ENCODE results near the gene GMPR2.
A peak's percentile ranks its signal among the peaks of the same experiment; 100 is the strongest.

Gene GMPR2

GRCh38 chr14:24233538-24233866, 773 bp downstream of the GMPR2 start:
- no peaks in the 10 kb centered on the region for H3K27me3 ChIP-seq (replicated peaks)
- H3K4me3 ChIP-seq (ENCODE audit: low read depth, low read length): peak overlapping the region; percentile 93
- TF ChIP-seq, protein P1, sequence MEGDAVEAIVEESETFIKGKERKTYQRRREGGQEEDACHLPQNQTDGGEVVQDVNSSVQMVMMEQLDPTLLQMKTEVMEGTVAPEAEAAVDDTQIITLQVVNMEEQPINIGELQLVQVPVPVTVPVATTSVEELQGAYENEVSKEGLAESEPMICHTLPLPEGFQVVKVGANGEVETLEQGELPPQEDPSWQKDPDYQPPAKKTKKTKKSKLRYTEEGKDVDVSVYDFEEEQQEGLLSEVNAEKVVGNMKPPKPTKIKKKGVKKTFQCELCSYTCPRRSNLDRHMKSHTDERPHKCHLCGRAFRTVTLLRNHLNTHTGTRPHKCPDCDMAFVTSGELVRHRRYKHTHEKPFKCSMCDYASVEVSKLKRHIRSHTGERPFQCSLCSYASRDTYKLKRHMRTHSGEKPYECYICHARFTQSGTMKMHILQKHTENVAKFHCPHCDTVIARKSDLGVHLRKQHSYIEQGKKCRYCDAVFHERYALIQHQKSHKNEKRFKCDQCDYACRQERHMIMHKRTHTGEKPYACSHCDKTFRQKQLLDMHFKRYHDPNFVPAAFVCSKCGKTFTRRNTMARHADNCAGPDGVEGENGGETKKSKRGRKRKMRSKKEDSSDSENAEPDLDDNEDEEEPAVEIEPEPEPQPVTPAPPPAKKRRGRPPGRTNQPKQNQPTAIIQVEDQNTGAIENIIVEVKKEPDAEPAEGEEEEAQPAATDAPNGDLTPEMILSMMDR (IDR thresholded peaks at IDR 0.05; ENCODE audit: low read depth, low read length, missing control alignments): no peak
- DNase-seq: no peak
- in situ Hi-C loops (cut with HindIII; ENCODE audit: low pct_ligation_motif_present, low sequenced_read_pairs): no loop called here
- H3K36me3 ChIP-seq (replicated peaks): peaks cover 31% of the 10 kb centered on the region
- no peak overlapping the region for H3K27ac ChIP-seq

DNA sequence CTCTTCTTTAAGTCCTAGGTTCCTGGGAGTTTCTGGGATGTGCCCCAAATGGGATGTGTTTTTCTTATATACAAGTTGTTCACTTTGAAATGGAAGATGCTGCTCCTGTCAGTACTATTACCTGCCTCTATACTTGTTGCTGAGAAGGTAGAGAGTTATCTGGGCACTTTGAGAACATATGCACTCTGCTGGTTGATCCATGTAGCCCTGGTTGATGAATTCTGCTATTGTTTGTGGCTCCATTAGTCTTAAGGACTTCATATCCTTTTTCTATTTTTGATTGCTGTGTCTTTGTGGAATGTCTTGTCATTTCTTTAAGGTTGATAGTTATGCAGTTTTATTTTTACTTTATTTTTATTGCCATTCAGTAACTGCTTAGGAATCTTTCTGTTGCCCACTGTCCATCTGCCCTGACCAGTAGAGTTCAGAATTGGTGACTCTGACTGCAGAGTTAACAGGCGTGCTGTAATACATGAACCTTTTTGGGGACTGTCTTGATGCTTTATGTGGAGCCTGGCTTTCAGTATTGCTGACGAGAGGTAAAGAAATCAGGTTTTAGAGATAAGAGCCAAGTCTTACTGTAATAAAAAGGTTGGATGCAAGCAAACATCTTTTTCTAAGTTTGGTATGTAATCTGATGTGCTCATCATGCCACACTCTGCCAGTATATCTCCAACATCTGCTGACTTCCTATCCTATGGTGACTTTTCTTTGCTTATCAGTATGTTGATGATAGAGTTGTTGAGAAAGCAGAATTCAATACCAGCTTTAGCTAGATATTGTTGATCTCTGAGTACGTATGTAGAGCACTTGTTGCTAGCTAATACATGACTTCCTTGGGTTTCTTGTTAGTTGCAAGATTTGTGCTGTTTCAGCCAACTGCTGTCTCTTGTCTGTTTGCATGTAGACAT, 1.6 kb downstream of the GMPR2 start:
- no peak for DNase-seq
- no peak overlapping the region for H3K4me3 ChIP-seq (ENCODE audit: low read depth, low read length)
- peaks cover 38% of the 10 kb centered on the region for H3K36me3 ChIP-seq (replicated peaks)
- in situ Hi-C loops (cut with HindIII; ENCODE audit: low pct_ligation_motif_present, low sequenced_read_pairs): no loop called here
- TF ChIP-seq, protein P1 (IDR thresholded peaks at IDR 0.05; ENCODE audit: low read depth, low read length, missing control alignments): no peak
- no peaks in the 10 kb centered on the region for H3K27me3 ChIP-seq (replicated peaks)
- no peak overlapping the region for H3K27ac ChIP-seq

DNA sequence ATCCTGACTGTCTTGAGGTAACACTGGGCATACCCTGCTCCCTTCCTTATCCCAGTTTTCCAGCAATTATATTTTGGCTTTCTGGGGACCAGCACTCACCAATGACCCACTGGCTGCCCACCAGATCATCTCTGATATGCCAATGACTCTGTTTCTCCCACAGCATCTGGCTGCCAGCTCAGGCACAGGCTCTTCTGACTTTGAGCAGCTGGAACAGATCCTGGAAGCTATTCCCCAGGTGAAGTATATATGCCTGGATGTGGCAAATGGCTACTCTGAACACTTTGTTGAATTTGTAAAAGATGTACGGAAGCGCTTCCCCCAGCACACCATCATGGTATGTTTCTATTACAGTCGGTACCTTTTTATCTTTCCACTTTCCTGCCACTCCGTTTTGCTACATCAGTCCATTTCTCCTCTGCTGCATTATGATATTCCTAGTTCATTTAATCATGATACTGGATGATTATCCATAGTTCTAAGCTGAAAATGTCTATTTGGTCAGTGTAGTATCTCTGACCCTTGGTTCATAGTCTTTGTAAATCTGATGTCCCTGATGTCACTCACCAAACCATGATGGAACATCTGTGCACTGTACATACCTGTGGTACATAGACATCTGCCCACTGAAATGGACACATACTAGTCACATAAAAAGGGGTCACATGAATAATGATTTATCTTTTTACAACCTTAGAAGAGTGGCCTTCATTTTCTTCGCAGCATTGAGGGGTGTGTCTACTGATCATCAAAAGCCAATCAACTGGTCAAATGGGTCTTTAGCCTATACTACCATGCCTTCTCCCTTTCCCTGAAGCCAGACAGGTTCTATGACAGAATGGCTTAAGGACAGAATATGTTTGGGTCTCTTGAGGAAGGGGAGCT, 3.3 kb downstream of the GMPR2 start:
- Histone ChIP-seq H3K4me3 (ENCODE audit: low read depth, low read length) (no peak overlapping the region), H3K27ac (no peak overlapping the region), H3K36me3 (replicated peaks) (peaks cover 52% of the 10 kb centered on the region), H3K27me3 (replicated peaks) (no peaks in the 10 kb centered on the region)
- in situ Hi-C loops (cut with HindIII; ENCODE audit: low pct_ligation_motif_present, low sequenced_read_pairs): no loop called here
- TF ChIP-seq, protein P1 (IDR thresholded peaks at IDR 0.05; ENCODE audit: low read depth, low read length, missing control alignments): no peak
- DNase-seq: no peak

DNA sequence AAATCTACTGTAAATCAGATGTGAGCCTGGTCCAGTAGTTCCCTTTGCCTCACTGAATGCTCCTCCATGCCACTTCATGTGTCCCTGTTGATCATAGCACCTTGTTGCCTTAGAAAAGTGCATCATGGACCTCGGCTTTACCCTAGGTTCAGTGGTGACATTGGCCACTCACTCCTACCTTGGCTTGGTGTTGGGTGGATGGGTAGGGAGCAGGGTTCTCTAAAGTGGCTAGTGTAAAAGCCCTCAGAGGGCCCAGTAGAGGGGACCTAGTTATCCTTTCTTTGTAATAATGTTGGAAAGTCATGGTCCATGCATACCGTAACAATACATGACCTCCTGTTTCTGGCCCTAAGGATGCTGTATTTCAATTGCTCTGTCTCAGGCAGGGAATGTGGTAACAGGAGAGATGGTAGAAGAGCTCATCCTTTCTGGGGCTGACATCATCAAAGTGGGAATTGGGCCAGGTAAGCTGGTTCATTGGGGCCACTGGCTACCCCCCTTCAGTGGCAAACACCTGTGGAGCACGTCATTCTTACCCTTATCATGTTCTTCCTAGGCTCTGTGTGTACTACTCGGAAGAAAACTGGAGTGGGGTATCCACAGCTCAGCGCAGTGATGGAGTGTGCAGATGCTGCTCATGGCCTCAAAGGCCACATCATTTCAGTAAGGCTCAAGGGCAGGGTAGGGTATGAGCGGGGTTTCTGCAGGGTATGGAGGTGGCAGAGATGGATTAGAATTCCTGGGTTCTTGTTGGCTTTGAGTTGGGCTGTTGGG, 4.1 kb downstream of the GMPR2 start:
- Histone ChIP-seq H3K27me3 (replicated peaks) (no peaks in the 10 kb centered on the region), H3K27ac (no peak overlapping the region), H3K36me3 (replicated peaks) (peaks cover 54% of the 10 kb centered on the region), H3K4me3 (ENCODE audit: low read depth, low read length) (no peak overlapping the region)
- in situ Hi-C loops (cut with HindIII; ENCODE audit: low pct_ligation_motif_present, low sequenced_read_pairs): no loop called here
- DNase-seq: no peak
- TF ChIP-seq, protein P1 (IDR thresholded peaks at IDR 0.05; ENCODE audit: low read depth, low read length, missing control alignments): no peak

DNA sequence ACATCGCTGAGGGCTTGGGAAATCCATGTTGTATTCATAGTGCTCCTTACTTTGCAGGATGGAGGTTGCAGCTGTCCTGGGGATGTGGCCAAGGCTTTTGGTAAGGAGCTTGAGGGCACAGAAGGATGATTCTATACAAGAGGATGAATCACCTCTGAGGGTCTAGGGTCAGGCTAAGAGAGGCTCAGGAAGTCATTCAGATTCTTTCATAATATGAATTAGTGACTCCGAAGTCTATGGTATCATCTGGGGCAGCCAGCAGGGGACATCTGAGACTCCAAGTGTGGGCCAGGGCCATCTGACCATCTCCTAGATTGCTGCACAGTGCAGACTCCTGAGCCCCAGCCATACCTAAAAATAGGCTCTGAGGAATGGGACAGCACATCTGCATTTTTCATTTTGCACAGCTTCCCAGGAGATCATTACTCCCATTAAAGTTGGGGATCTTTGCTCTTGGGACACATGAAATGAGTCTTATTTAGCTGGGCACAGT, 4.8 kb downstream of the GMPR2 start:
- Histone ChIP-seq H3K27me3 (replicated peaks) (no peaks in the 10 kb centered on the region), H3K27ac (no peak overlapping the region), H3K4me3 (ENCODE audit: low read depth, low read length) (no peak overlapping the region), H3K36me3 (replicated peaks) (peaks cover 54% of the 10 kb centered on the region)
- in situ Hi-C loops (cut with HindIII; ENCODE audit: low pct_ligation_motif_present, low sequenced_read_pairs): no loop called here
- no peak for DNase-seq
- TF ChIP-seq, protein P1 (IDR thresholded peaks at IDR 0.05; ENCODE audit: low read depth, low read length, missing control alignments): no peak
